Ishikawa (cell line): ENCODE data around the gene PRR12.

Source experiments
- CEBPB ChIP-seq: IDR thresholded peaks from 2 replicates; pipeline ENCODE4 v1.6.1; 2012
- CREB1 ChIP-seq: IDR thresholded peaks from 2 replicates; pipeline ENCODE4 v1.6.1; 2012; ENCODE audit warnings: low read depth
- EGR1 ChIP-seq: IDR thresholded peaks from 2 replicates; pipeline ENCODE4 v1.6.1; 2012
- EP300 ChIP-seq: IDR thresholded peaks from 2 replicates; pipeline ENCODE4 v1.6.1; 2012; ENCODE audit warnings: borderline replicate concordance
- FOXM1 ChIP-seq: IDR thresholded peaks from 2 replicates; pipeline ENCODE4 v1.6.1; 2012; ENCODE audit warnings: low read depth, borderline replicate concordance
- NFIC ChIP-seq: IDR thresholded peaks from 2 replicates; pipeline ENCODE4 v1.6.1; 2012
- RAD21 ChIP-seq: IDR thresholded peaks from 2 replicates; pipeline ENCODE4 v1.6.1; 2012; ENCODE audit warnings: low read depth
- REST ChIP-seq: IDR thresholded peaks from 2 replicates; pipeline ENCODE4 v1.6.1; 2012; ENCODE audit warnings: low read depth, mild to moderate bottlenecking
- TAF1 ChIP-seq: IDR thresholded peaks from 2 replicates; pipeline ENCODE4 v1.6.1; 2012; ENCODE audit warnings: low read depth, mild to moderate bottlenecking
- TCF12 ChIP-seq: IDR thresholded peaks from 2 replicates; pipeline ENCODE4 v1.6.1; 2012; ENCODE audit warnings: low read depth
- TEAD4 ChIP-seq: IDR thresholded peaks from 2 replicates; pipeline ENCODE4 v1.6.1; 2012
- USF1 ChIP-seq: IDR thresholded peaks from 2 replicates; pipeline ENCODE4 v1.6.1; 2012
- YY1 ChIP-seq: IDR thresholded peaks from 2 replicates; pipeline ENCODE4 v1.6.1; 2012; ENCODE audit warnings: low read depth
- ZBTB7A ChIP-seq: IDR thresholded peaks from 2 replicates; pipeline ENCODE4 v1.6.1; 2012; ENCODE audit warnings: low read depth
- TF ChIP-seq, protein P1 (sequence below): IDR thresholded peaks from 2 replicates; pipeline ENCODE4 v1.6.1; 2012

Gene PRR12

GRCh38 chr19:49602806-49603205 is 11.8 kb downstream of the PRR12 start:
- no peak for TF ChIP-seq TEAD4
- TF ChIP-seq CREB1, result no peak
- no peak for TF ChIP-seq TCF12
- TF ChIP-seq ZBTB7A, result no peak
- TF ChIP-seq TAF1, result no peak
- no peak for TF ChIP-seq NFIC
- TF ChIP-seq, protein P1, sequence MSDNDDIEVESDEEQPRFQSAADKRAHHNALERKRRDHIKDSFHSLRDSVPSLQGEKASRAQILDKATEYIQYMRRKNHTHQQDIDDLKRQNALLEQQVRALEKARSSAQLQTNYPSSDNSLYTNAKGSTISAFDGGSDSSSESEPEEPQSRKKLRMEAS, result no peak
- TF ChIP-seq YY1, result no peak
- no peak for TF ChIP-seq RAD21
- no peak for TF ChIP-seq FOXM1
- no peak for TF ChIP-seq EP300
- no peak for TF ChIP-seq EGR1
- no peak for TF ChIP-seq REST
- TF ChIP-seq CEBPB, result no peak
- TF ChIP-seq USF1, result no peak

DNA sequence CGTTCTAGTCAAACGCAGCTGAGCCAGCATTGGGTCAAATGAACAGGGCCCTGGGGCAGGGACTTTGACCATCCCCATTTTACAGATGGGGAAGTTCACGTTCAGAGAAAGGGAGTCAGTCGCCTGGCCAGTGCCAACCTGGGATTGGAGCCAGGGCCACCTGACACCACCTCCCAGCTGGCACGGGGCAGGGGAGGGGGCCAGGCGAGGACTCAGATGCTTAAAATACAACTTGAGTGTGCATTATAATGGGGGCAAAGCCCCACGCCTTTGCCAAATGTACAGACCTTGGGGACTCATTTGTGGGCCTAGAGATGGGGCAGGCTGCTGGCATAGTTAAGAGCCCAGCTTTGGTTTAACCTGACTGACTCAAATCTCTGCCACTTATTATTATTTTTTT is 14.6 kb downstream of the PRR12 start:
- TF ChIP-seq NFIC (no peak), YY1 (no peak), USF1 (no peak), EGR1 (no peak), CREB1 (no peak)

- TF ChIP-seq USF1, result no peak
- TF ChIP-seq, protein P1, result no peak
- TF ChIP-seq REST, result no peak
- TF ChIP-seq TEAD4, result no peak
- TF ChIP-seq YY1, result no peak
- TF ChIP-seq TCF12, result no peak
- no peak for TF ChIP-seq CEBPB
- TF ChIP-seq EP300, result no peak
- TF ChIP-seq RAD21, result no peak
- TF ChIP-seq TAF1, result no peak
- TF ChIP-seq CREB1, result no peak
- TF ChIP-seq ZBTB7A, result no peak
- no peak for TF ChIP-seq EGR1
- TF ChIP-seq FOXM1, result no peak
- TF ChIP-seq NFIC, result no peak
Observed at GRCh38 chr19:49609499-49610092, 18.6 kb downstream of the PRR12 start.

DNA sequence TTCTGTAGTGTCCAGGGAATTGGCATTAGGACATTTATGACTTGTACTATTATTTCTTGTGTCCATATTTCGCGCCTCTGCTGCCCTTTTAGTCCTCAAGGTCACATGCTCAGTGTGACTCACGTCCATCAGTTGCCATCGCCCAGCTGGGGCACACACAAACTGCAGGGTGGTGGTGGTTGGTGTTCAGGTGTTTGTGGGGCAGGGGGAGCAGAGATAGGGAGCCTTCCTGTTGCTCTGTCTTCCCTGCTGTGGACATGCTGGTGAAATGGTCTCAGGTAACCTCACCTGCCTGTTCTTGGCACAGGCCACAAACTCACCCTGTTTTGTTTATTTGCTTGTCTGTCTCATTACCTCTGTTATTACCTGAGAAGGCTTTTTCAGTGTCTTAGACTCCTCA is 22.4 kb downstream of the PRR12 start:
- TF ChIP-seq CREB1, result no peak
- no peak for TF ChIP-seq EP300
- TF ChIP-seq CEBPB, result no peak
- TF ChIP-seq RAD21, result no peak
- no peak for TF ChIP-seq REST
- no peak for TF ChIP-seq FOXM1
